GM04503 (cell line): ENCODE data around the gene ZNF283.
"Not testable (repeated sequence)": the region's sequence is repeated elsewhere in the genome, so short reads cannot be mapped to it uniquely, and the experiment has no call there.

Experiments
- DNase-seq: peaks from one replicate; pipeline ENCODE4 v3.0.0-alpha.2; 2012; ENCODE audit warnings: low read depth

ZNF283 gene

DNA sequence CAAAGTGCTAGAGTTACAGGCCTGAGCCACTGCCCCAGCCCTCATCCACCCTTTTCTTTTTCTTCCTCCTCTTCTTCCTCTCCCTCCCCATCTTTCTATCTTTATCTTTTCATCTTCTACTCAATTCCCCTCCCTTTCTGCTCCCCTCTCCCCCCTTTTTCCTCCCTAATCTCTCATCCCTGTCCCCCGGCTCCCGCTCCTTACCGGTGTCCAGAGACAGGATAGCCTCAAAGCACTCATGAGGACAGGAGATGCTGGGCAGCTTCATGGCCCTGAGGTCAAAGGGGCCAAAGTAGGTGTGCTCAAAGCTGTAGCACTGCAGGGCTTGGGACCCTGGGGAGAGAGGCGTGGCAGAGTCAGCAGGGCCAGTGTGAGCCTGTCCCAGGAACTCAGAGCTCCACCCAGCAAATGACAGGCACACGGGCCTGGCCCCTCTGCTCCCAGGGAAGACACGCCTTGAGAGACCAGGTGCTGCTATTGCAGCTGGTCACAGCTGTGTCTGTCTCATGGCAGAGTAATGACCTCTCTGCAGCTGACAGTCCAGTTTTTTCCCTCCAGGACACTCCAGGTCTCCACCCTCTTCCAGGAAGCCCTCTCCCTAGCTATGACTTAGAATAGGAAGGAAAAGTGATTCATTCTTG is 27.5 kb upstream of the ZNF283 start:
- DNase-seq: no peak

- DNase-seq: no peak
These were observed 24.7 kb upstream of the ZNF283 start, which contains the start of gene LYPD5 for GRCh38 chr19:43802216-43802951. TSS of gene LYPD5 (minus strand) at chr19:43802447. CDS start at chr19:43802380, 67 bp downstream.

GRCh38 chr19:43804432-43804831 is 22.7 kb upstream of the ZNF283 start:
- DNase-seq: no peak

DNA sequence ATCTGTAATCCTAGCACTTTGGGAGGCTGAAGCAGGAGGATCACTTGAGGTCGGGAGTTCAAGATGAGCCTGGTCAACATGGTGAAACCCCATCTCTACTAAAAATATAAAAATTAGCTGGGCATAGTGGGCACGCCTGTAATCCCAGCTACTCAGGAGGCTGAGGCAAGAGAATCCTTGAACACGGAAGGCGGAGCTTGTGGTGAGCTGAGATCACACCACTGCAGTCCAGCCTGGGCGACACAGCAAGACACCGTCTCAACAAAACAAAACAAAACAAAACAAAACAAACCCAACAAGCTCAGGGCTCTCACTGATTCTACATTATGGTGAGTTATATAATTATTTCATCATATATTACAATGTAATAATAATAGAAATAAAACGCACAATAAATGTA is 20.7 kb upstream of the ZNF283 start:
- DNase-seq: not testable (repeated sequence)

- no peak for DNase-seq
These were observed 20.3 kb upstream of the ZNF283 start for GRCh38 chr19:43806848-43807247.

DNA sequence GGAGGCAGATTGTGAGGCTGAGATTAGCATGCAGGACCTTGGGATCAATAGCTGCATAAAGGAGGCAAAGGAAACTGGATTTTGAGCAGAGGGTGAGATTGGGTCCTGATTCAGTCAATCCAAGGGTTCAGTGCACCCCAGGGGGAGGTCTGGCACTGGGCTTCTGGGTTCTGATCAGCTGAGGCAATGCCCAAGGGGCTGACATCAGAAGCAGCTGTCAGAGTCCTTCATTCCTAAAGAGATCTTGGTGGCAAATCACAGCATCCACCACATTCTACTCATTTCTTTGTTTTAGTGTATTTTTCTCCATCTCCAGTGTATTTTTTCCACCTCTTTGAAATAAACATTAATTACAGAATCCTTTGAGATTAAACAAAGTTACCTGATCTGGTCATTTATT is 19.5 kb upstream of the ZNF283 start:
- DNase-seq: no peak

DNA sequence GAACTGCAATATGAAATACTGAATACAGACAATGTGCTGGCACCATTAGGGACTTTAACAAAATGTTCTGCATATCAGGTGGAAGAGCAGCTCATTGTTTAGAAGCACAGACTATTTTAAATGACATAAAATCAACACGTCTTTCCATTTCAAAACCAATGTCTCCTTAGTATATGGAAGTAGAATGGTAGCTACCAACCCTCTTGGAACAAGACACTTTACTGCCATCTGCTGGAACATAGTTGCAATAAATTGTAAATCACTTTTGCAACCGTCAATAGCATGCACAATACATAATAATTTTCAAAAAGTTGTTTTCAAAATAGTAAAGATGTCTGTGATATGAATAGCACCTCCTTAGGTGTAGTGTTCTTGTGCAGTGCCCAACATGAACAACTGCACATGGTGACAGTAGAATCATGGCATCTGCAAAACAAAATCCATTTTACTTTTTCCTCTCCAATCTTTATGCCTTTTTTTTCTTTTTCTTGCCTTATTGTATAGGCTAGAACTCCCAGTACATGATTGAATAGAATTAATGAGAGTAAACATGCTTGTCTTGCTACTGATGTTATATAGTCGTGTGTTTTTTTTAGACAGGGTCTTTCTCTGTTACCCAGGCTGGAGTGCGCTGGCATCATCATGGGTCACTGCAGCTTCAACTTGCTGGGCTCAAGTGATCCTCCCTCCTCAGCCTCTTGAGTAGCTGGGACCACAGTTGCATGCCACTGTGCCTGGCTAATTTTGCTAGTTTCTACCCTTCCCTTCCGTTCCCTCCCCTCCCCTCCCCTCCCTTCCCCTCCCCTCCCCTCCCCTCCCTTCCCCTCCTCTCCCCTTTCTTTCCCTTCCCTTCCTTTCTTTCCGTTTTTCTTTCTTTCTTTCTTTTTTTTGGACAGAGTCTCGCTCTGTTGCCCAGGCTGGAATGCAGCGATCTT is 17.1 kb upstream of the ZNF283 start:
- DNase-seq: no peak

GRCh38 chr19:43811837-43812236 is 15.3 kb upstream of the ZNF283 start:
- no peak for DNase-seq

DNA sequence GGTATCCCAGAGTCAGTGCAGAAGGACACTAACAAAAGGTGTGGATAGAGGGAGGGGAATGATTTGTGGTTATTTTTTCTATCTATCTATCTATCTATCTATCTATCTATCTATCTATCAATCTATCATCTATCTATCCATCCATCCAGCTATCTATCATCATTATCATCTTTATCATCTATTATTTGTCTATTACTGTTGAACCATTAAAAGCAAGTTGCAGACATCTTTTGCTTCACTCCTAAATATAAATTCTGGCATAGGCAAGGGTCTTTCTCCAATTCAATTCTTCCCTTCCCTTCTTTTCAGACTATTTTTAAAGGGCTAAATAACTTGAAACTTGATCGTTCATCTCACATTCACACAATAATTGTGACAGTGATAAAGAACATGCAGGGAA is 14.9 kb upstream of the ZNF283 start:
- DNase-seq: no peak

GRCh38 chr19:43812688-43813087 is 14.4 kb upstream of the ZNF283 start:
- no peak for DNase-seq

DNA sequence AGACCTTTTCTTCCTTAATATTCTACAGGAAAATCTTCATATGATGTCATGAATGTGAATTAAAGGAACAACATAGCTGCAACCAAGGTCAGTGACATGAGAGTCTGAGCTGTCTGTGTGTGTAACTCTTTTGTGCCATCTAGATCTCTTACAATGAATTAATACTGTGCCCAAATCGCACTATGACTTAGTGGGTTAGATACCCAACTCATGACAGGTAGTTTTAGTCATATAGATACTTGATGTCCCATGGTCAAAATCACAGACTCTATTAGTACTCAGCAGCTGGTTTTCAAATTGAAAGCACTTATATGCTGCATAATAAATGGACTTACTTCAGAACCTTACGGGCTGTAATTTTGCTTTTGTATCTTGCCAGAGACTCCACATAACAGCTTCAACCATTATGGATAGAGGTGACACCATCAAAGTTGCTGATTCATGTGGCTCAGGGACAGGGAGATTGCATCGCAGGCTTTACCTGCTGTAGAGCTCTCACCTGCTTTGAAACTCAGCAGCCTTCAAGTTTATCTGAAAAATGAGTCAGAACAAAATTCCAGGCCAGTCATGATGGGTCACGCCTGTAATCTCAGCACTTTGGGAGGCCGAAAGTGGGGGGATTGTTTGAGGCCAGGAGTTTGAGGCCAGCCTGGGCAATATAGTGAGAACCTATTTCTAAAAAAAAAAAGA is 12.3 kb upstream of the ZNF283 start:
- no peak for DNase-seq

GRCh38 chr19:43817454-43817853 is 9.7 kb upstream of the ZNF283 start:
- DNase-seq: not testable (repeated sequence)

DNA sequence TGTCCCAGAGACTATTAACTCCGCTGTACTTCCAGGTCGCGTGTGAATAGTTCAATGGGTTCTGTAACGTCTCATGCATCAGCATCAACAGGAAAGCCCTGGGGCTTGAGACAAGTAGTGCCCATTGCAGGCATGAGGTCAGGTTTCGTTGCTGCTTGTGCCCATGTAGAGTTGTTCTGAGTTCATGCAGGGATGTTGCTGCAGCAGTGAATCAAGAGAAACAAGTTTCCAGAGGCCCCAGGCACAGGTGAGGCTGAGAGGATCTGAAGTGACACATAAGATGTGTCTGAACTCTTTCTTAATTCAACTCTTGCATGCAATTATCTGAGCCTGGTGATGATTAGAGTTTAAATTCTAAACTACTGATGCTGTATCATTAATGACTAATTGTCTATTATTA is 8.6 kb upstream of the ZNF283 start:
- DNase-seq: no peak

DNA sequence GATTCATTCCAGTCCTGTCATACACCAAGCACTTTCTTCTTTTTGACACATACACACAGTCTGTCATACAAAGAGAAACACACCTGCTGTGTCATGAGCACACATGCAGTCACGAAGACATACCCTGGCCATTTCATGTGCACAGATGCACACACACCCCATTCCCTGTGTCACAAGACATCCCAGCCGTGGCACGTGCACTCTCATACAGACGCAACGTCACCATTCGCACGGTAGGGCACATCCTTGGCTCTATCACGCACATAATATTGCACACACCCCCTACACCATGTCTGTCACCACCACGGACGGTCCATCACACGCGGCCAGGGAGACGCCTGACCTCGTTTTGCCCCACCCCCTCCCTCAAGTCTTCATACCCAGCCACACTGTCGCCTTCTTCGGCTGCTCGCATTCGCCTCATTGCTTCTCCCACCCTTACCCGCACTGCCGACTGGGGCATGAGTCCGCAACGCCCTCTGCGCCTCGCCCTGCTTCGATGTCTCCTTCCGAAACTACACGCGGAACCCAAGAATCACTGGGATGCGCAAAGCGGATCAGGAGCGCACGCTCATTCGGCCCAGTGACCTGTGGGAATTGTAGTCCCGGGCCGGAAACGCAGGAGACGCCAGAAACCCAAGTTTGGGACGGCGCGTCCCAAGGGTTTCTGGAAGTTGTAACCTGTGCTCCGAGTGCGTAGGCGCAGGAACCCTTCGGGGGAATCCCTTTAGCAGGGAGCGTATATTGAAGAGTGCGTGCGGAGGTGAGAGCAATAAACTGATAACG is 6.8 kb upstream of the ZNF283 start:
- DNase-seq: peak; percentile 9

- no peak for DNase-seq
These were observed 6.3 kb upstream of the ZNF283 start for GRCh38 chr19:43820884-43821215.

DNA sequence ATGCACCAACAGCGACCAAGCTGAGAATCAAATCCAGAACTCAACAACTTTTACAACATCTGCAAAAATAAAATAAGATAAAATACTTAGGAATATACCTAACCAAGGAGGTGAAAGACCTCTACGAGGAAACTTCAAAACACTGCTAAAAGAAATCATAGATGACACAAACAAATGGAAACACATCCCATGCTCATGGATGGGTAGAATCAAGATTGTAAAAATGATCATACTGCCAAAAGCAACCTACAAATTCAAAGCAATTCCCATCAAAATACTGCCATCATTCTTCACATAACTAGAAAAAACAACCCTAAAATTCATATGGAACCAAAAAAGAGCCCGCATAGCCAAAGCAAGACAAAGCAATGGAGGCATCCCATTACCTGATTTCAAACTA is 3.3 kb upstream of the ZNF283 start:
- not testable (repeated sequence) for DNase-seq

DNA sequence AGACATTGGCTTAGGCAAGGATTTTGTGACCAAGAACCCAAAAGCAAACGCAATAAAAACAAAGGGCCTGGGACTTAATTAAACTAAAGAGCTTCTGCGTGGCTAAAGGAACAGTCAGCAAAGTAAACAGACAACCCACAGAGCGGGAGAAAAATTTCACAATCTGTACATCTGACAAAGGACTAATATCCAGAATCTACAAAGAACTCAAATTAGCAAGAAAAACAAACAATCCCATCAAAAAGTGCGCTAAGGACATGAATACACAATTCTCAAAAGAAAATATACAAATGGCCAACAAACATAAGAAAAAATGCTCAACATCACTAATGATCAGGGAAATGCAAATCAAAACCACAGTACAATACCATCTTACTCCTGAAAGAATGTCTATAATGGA is 2.5 kb upstream of the ZNF283 start:
- not testable (repeated sequence) for DNase-seq

DNA sequence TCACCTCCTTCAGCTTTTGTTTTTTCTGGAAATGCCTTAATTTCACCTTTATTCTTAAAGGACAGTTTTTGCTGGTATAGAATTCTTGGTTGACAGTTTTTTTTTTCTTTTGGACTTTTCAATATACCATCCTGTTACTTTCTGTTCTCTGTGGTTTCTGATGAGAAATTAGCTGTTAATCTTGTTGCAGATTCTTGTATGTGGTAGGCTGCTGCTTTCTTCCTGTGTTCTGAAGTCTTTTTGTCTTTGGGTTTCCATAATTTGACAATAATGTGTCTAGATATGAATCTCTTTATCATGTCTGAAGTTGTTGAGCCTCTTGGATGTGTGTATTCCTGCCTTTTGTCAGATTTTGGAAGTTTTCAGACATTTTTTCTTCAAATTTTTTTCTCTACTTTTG is 12.0 kb downstream of the ZNF283 start:
- DNase-seq: no peak

DNA sequence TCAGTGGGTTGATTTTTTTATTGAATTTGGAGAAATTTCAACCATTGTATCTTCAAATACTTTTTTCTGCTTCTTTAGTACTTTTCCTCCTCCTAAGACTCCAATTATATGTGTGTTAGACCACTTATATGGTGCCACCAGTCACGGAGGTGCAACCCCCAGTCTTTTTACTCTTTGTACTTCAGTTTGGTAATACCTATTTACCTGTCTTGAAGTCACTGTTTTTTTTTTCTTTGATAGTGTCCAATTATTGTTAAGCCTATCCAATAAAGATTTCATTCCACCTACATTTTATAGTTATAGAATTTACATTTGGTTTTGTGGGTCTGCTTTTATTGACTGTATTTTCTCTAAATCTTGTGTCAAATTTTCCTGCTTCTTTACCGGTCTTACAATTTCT is 14.9 kb downstream of the ZNF283 start:
- DNase-seq: no peak

- DNase-seq: no peak
These were observed 20.1 kb downstream of the ZNF283 start for GRCh38 chr19:43847246-43847645.

DNA sequence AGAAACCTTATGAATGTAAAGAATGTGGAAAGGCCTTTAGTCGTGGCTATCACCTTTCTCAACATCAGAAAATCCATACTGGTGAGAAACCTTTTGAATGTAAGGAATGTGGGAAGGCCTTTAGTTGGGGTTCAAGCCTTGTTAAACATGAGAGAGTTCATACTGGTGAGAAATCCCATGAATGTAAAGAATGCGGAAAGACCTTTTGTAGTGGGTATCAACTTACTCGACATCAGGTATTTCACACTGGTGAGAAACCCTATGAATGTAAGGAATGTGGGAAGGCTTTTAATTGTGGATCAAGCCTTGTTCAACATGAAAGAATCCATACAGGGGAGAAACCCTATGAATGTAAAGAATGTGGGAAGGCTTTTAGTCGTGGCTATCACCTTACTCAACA is 20.8 kb downstream of the ZNF283 start:
- no peak for DNase-seq
